Measurements from ENCODE around the gene MRPS15. TPM values are rescaled to one million over a fixed set of nuclear protein-coding genes. Genes with fewer than 3 reads are reported as not detected.

Gene MRPS15
- total and polyA plus RNA-seq, 10 donors: 31.2 to 94.3 (median 42.7) TPM

- WGBS, 5 donors: 26 to 56% (median 26%) methylated on average over 5 of the region's 5 CpGs
- H3K27me3 ChIP-seq (replicated peaks in 1 of 7): no peaks in the 10 kb centered on the region
- H3K4me1 ChIP-seq: peaks cover 0 to 53% (median 31%) of the 10 kb centered on the region in 6 donors
- peak overlapping the region in 1 of 8 donors; percentile 11 for H3K4me3 ChIP-seq
- intact Hi-C loops (cut with DNase I; ENCODE audit: low total_unique reads): no loop called here
- H3K27ac ChIP-seq: peak overlapping the region in 6 of 8 donors; percentile 38 to 85 (median 66)
- peaks cover 0 to 86% (median 57%) of the 10 kb centered on the region in 6 donors for H3K36me3 ChIP-seq
- H3K9me3 ChIP-seq: no peaks in the 10 kb centered on the region
- peak; percentile 59 for DNase-seq
- TF ChIP-seq POLR2AphosphoS5 (IDR thresholded peaks at IDR 0.05): no peak
- TF ChIP-seq POLR2A (IDR thresholded peaks at IDR 0.05): no peak
- TF ChIP-seq, protein P1, sequence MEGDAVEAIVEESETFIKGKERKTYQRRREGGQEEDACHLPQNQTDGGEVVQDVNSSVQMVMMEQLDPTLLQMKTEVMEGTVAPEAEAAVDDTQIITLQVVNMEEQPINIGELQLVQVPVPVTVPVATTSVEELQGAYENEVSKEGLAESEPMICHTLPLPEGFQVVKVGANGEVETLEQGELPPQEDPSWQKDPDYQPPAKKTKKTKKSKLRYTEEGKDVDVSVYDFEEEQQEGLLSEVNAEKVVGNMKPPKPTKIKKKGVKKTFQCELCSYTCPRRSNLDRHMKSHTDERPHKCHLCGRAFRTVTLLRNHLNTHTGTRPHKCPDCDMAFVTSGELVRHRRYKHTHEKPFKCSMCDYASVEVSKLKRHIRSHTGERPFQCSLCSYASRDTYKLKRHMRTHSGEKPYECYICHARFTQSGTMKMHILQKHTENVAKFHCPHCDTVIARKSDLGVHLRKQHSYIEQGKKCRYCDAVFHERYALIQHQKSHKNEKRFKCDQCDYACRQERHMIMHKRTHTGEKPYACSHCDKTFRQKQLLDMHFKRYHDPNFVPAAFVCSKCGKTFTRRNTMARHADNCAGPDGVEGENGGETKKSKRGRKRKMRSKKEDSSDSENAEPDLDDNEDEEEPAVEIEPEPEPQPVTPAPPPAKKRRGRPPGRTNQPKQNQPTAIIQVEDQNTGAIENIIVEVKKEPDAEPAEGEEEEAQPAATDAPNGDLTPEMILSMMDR (IDR thresholded peaks at IDR 0.05 in 8 of 11, conservative IDR thresholded peaks at IDR 0.05 in 3 of 11): no peak
These were observed 6.5 kb downstream of the MRPS15 start for GRCh38 chr1:36457691-36458090.

DNA sequence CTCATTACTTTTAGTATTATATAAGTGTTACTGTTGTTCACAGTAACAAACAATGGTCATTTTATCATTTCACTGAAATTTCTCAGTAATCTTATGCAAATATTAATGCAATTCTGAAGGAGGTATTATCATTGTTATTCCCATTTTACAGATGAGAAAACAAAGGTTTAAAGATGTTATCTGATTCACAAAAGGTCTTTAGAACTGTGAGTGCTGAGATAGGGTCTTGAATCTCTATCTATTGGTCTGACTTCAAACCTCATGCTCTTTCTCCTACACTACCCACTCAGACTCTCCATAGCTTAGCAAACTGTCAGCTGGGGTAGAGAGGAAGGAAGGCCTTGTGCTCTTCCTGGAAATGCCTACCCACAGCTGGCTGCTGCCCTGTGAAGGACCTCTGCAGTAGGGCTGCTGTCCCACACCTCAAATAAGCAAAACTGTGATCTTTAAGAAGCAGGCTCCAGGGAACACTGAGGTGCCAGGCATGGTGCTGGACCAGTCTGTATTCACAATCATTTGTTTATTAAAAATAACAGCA is 7.7 kb downstream of the MRPS15 start:
- DNase-seq: peak; percentile 17
- peaks cover 0 to 75% (median 54%) of the 10 kb centered on the region in 6 donors for H3K36me3 ChIP-seq

GRCh38 chr1:36455386-36455785 is 8.8 kb downstream of the MRPS15 start:
- WGBS, 5 donors: 77 to 100% (median 91%) methylated on average over 1 of the region's 1 CpG
- Histone ChIP-seq H3K4me1 (peaks cover 0 to 51% (median 33%) of the 10 kb centered on the region in 6 donors), H3K27ac (no peak overlapping the region), H3K36me3 (peaks cover 0 to 65% (median 43%) of the 10 kb centered on the region in 6 donors), H3K27me3 (replicated peaks in 1 of 7) (no peaks in the 10 kb centered on the region), H3K9me3 (no peaks in the 10 kb centered on the region), H3K4me3 (no peak overlapping the region)
- TF ChIP-seq, protein P1 (IDR thresholded peaks at IDR 0.05 in 8 of 11, conservative IDR thresholded peaks at IDR 0.05 in 3 of 11): no peak
- TF ChIP-seq POLR2AphosphoS5 (IDR thresholded peaks at IDR 0.05): no peak
- TF ChIP-seq POLR2A (IDR thresholded peaks at IDR 0.05): no peak
- DNase-seq: peak; percentile 32
- intact Hi-C loops (cut with DNase I; ENCODE audit: low total_unique reads): no loop called here

More for the DNA sequence above, 7.7 kb downstream of the MRPS15 start:
- Histone ChIP-seq H3K27me3 (replicated peaks in 1 of 7) (no peaks in the 10 kb centered on the region), H3K27ac (peak overlapping the region in 2 of 8 donors; percentile 81 to 85), H3K4me3 (no peak overlapping the region), H3K9me3 (no peaks in the 10 kb centered on the region), H3K4me1 (peaks cover 0 to 44% (median 26%) of the 10 kb centered on the region in 6 donors)
- intact Hi-C loops (cut with DNase I; ENCODE audit: low total_unique reads): no loop called here
- TF ChIP-seq, protein P1 (IDR thresholded peaks at IDR 0.05 in 8 of 11, conservative IDR thresholded peaks at IDR 0.05 in 3 of 11): no peak
- TF ChIP-seq POLR2AphosphoS5 (IDR thresholded peaks at IDR 0.05) (peak in 1 of 3 donors; percentile 47), POLR2A (IDR thresholded peaks at IDR 0.05) (no peak)

- Histone ChIP-seq H3K27me3 (replicated peaks in 1 of 7) (no peaks in the 10 kb centered on the region), H3K4me3 (no peak overlapping the region), H3K9me3 (no peaks in the 10 kb centered on the region), H3K27ac (no peak overlapping the region), H3K36me3 (peaks cover 0 to 49% (median 34%) of the 10 kb centered on the region in 6 donors), H3K4me1 (peaks cover 0 to 55% (median 34%) of the 10 kb centered on the region in 6 donors)
- WGBS, 5 donors: 90 to 98% (median 92%) methylated on average over 6 of the region's 6 CpGs
- intact Hi-C loops (cut with DNase I; ENCODE audit: low total_unique reads): no loop called here
- TF ChIP-seq POLR2AphosphoS5 (IDR thresholded peaks at IDR 0.05) (no peak), POLR2A (IDR thresholded peaks at IDR 0.05) (no peak)
- TF ChIP-seq, protein P1 (IDR thresholded peaks at IDR 0.05 in 8 of 11, conservative IDR thresholded peaks at IDR 0.05 in 3 of 11): no peak
- DNase-seq: no peak
These were observed 10.4 kb downstream of the MRPS15 start for GRCh38 chr1:36453600-36454388.

Data from spleen (tissue), 11 donors.